HL-60 (cell line): ENCODE data around the gene GFOD2.

Source experiments
- DNase-seq, 2 experiments: peaks; one replicate each; pipeline ENCODE4 v3.0.0-alpha.2; 2010 to 2020; ENCODE audit warnings: low read depth in 1 of 2, low spot score in 1 of 2
- H3K27ac ChIP-seq: fragments of 250-450 bp; sonication (Bioruptor Pico); replicated peaks from 2 replicates; pipeline ENCODE4 v1.5.1; 2020; ENCODE audit warnings: mild to moderate bottlenecking, moderate library complexity
- H3K27me3 ChIP-seq: fragments of 250-450 bp; sonication (Bioruptor Pico); 2 replicates; pipeline ENCODE4 v1.5.1; 2021; ENCODE audit warnings: mild to moderate bottlenecking, moderate library complexity; ENCODE audit not compliant: insufficient read depth, poor library complexity, severe bottlenecking
- H3K4me3 ChIP-seq: replicated peaks from 2 replicates; pipeline ENCODE4 v1.5.1; 2011; ENCODE audit warnings: mild to moderate bottlenecking, control low read depth, low read length; ENCODE audit not compliant: insufficient read depth
- GABPA ChIP-seq: IDR thresholded peaks from 2 replicates; pipeline ENCODE4 v1.6.1; 2012; ENCODE audit warnings: low read depth
- POLR2AphosphoS5 ChIP-seq: IDR thresholded peaks from 2 replicates; pipeline ENCODE4 v1.6.1; 2012; ENCODE audit warnings: low read depth
- SPI1 ChIP-seq: IDR thresholded peaks from 2 replicates; pipeline ENCODE4 v1.6.1; 2012; ENCODE audit warnings: low read depth, mild to moderate bottlenecking, borderline replicate concordance
- TF ChIP-seq, protein P1 (sequence below): IDR thresholded peaks from 2 replicates; pipeline ENCODE4 v1.6.1; 2012; ENCODE audit warnings: low read depth; ENCODE audit not compliant: insufficient replicate concordance
- TF ChIP-seq, protein P2 (sequence below): IDR thresholded peaks from one replicate; pipeline ENCODE4 v1.5.1; 2011; ENCODE audit warnings: low read length, control low read depth, inconsistent platforms; ENCODE audit not compliant: insufficient read depth

Gene GFOD2

DNA sequence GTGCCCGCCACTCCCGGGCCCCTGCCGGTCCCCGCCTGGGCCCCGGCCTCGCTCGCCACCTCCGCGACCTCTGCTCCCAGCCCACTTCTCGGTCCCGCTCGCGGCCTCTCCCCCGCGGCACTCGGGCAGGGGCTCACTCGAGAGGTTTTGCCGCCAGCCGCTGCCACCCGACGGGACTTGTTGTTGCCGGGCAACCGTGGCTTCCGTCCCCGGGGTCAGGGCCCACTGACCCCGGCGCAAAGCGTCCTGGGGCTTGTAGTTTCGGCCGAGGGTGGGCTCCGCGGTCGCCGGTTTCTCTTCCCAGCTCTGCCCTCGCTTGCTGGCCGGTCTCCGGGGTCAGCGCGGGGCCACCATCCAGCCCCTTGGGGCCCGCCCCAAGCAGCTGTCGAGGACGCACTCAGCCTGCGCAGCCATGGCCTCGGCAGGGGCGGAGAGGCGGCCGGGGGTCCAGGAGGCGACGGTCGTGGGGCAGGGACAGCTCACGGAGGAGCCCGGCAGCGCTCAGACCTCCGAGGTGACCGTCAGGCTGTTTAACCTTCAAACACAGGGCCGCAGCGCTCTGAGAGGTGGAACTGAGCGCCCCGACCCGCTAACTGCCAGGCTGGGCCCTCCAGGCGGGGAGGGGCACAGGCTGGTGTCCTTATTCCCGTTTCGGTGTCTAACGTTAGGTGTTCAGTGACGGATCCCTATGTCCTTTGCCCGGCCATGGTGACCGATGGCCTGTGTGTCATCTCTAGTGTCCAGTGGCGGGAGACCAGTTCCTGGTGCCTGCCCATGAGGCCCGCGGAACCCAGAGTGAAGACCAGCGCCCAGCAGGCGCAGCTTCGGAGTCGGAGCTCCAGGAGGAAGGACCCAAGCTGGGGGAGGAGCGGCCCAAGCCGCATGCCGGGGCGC is 52.3 kb downstream of the GFOD2 start, which contains the start of the genes C16orf86 and ENKD1:
TSS of gene C16orf86 (plus strand) at position 256 of the 894 bp plus-strand sequence. CDS start at position 413, 157 bp downstream.
TSS of gene ENKD1 (minus strand) at position 192 of the 894 bp plus-strand sequence. CDS start 308 bp downstream, outside the sequence.
- H3K27ac ChIP-seq = peak within 1 kb of the TSS; percentile 97
- peak; percentile 65 to 86 for DNase-seq
- no peaks in the 10 kb centered on the region for H3K27me3 ChIP-seq
- H3K4me3 ChIP-seq = peak within 1 kb of the TSS; percentile 59
- TF ChIP-seq SPI1 (peak; percentile 5; the same call in 1 of the 2 replicates), GABPA (peak; percentile 71), POLR2AphosphoS5 (peak; percentile 65; the same call in 1 of the 2 replicates)
- TF ChIP-seq, protein P1, sequence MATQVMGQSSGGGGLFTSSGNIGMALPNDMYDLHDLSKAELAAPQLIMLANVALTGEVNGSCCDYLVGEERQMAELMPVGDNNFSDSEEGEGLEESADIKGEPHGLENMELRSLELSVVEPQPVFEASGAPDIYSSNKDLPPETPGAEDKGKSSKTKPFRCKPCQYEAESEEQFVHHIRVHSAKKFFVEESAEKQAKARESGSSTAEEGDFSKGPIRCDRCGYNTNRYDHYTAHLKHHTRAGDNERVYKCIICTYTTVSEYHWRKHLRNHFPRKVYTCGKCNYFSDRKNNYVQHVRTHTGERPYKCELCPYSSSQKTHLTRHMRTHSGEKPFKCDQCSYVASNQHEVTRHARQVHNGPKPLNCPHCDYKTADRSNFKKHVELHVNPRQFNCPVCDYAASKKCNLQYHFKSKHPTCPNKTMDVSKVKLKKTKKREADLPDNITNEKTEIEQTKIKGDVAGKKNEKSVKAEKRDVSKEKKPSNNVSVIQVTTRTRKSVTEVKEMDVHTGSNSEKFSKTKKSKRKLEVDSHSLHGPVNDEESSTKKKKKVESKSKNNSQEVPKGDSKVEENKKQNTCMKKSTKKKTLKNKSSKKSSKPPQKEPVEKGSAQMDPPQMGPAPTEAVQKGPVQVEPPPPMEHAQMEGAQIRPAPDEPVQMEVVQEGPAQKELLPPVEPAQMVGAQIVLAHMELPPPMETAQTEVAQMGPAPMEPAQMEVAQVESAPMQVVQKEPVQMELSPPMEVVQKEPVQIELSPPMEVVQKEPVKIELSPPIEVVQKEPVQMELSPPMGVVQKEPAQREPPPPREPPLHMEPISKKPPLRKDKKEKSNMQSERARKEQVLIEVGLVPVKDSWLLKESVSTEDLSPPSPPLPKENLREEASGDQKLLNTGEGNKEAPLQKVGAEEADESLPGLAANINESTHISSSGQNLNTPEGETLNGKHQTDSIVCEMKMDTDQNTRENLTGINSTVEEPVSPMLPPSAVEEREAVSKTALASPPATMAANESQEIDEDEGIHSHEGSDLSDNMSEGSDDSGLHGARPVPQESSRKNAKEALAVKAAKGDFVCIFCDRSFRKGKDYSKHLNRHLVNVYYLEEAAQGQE = no peak
- TF ChIP-seq, protein P2, sequence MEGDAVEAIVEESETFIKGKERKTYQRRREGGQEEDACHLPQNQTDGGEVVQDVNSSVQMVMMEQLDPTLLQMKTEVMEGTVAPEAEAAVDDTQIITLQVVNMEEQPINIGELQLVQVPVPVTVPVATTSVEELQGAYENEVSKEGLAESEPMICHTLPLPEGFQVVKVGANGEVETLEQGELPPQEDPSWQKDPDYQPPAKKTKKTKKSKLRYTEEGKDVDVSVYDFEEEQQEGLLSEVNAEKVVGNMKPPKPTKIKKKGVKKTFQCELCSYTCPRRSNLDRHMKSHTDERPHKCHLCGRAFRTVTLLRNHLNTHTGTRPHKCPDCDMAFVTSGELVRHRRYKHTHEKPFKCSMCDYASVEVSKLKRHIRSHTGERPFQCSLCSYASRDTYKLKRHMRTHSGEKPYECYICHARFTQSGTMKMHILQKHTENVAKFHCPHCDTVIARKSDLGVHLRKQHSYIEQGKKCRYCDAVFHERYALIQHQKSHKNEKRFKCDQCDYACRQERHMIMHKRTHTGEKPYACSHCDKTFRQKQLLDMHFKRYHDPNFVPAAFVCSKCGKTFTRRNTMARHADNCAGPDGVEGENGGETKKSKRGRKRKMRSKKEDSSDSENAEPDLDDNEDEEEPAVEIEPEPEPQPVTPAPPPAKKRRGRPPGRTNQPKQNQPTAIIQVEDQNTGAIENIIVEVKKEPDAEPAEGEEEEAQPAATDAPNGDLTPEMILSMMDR = no peak

DNA sequence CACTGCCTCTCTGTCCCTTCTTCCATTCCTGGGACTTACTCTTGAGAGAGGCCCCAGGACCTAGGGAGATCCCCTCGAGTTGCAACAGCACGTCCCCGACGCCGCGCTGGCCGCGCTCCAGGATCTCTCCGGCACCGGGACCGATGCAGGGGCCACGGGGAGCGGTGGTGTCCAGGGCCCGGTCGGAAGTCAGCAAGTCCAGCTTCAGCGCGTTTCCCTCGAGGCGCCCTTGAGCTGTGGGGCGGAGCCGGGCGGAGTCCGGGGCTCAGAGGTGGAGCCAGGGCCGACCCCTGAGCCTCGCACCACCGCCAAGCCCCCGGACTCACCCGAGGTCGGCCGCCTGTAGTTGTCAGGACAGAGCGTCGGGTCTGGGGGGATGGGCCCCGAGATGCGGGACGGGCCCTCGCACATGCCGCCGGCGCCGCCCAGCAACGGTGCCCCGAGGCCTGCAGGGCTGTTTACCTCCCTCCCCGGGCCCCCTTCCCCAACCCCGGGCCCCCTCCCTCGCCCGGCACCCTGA is 53.0 kb downstream of the GFOD2 start:
- H3K27me3 ChIP-seq = no peaks in the 10 kb centered on the region
- peak overlapping the region; percentile 59 for H3K4me3 ChIP-seq
- TF ChIP-seq POLR2AphosphoS5 (no peak), SPI1 (no peak), GABPA (no peak)
- TF ChIP-seq, protein P2 = no peak
- TF ChIP-seq, protein P1 = no peak
- peak overlapping the region; percentile 97 for H3K27ac ChIP-seq
- no peak for DNase-seq

DNA sequence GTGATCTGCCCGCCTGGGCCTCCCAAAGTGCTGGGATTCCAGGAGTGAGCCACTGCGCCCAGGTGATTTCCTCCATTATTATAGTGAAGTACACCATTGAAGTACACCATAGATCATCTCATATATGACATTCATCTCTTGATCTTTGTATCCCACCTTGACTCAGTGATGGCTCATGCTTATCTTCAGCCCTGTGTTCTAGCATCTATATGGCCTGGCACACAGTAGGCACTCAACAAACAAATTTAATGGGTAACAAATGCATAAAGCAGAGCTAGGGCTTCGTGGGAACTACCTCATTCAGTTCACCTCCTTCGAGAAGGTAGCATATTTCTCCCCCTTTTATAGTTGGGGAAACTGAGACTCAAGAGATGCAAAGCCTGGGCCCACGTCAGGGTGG is 53.5 kb downstream of the GFOD2 start:
- no peak overlapping the region for H3K27ac ChIP-seq
- H3K27me3 ChIP-seq = no peaks in the 10 kb centered on the region
- H3K4me3 ChIP-seq = peak overlapping the region; percentile 59; the same call in 1 of the 2 replicates
- no peak for DNase-seq
- TF ChIP-seq, protein P2 = no peak
- TF ChIP-seq SPI1 (no peak), GABPA (no peak)
